ENCODE results near the gene CERS3. TPM values are rescaled to one million over a fixed set of nuclear protein-coding genes. Genes with fewer than 3 reads are reported as not detected.

Gene CERS3
- total RNA-seq, 1 experiment from 2014 or later = 0.11 TPM

- H3K4me1 ChIP-seq (ENCODE audit: insufficient read depth, low read length) = no peaks in the 10 kb centered on the region
- intact Hi-C loops (cut with micrococcal nuclease) = no loop called here
- no peaks in the 10 kb centered on the region for H3K9me2 ChIP-seq (replicated peaks; ENCODE audit: low read length)
- BruUV-seq (replicated peaks) = no TSS peak
- H3K79me2 ChIP-seq (ENCODE audit: low read length) = no peaks in the 10 kb centered on the region
- no peaks in the 10 kb centered on the region; the same call in 1 of the 2 replicates for H3K36me3 ChIP-seq (ENCODE audit: low read depth, low read length)
- no peak overlapping the region for H2AFZ ChIP-seq (ENCODE audit: low read length)
- H3K27ac ChIP-seq (ENCODE audit: low read length) = no peak overlapping the region
- no peak overlapping the region for H3K4me2 ChIP-seq (ENCODE audit: low read length)
- no peaks in the 10 kb centered on the region for H4K20me1 ChIP-seq (ENCODE audit: low read length)
- H3K27me3 ChIP-seq (ENCODE audit: low read length) = no peaks in the 10 kb centered on the region; the same call in 1 of the 2 replicates
- no peaks in the 10 kb centered on the region for H3F3A ChIP-seq (ENCODE audit: low read length, unreplicated experiment)
- ChIA-PET POLR2A (ENCODE audit: unreplicated experiment) (no interaction called here), CTCF (no interaction called here)
- no peak overlapping the region for H3K4me3 ChIP-seq (ENCODE audit: low read length)
- H3K9ac ChIP-seq (ENCODE audit: low read length) = no peak overlapping the region
- H3K9me3 ChIP-seq (ENCODE audit: low read length) = peaks cover 20% of the 10 kb centered on the region
- ATAC-seq (no peak), DNase-seq (no peak)
- TF ChIP-seq EZH2phosphoT487 (IDR thresholded peaks at IDR 0.05; ENCODE audit: borderline replicate concordance, low read length) (no peak), CTCF (conservative IDR thresholded peaks at IDR 0.05; ENCODE audit: low read depth, low read length) (no peak), EZH2 (IDR thresholded peaks at IDR 0.05; ENCODE audit: low read length, unreplicated experiment) (no peak)
Observed at GRCh38 chr15:100461049-100461448, 67.7 kb downstream of the CERS3 start.

GRCh38 chr15:100457201-100457600 is 71.5 kb downstream of the CERS3 start:
- Histone ChIP-seq H3K36me3 (ENCODE audit: low read depth, low read length) (no peaks in the 10 kb centered on the region; the same call in 1 of the 2 replicates), H3F3A (ENCODE audit: low read length, unreplicated experiment) (no peaks in the 10 kb centered on the region), H2AFZ (ENCODE audit: low read length) (no peak overlapping the region), H3K9ac (ENCODE audit: low read length) (no peak overlapping the region), H3K27me3 (ENCODE audit: low read length) (no peaks in the 10 kb centered on the region; the same call in 1 of the 2 replicates), H3K27ac (ENCODE audit: low read length) (no peak overlapping the region), H3K79me2 (ENCODE audit: low read length) (no peaks in the 10 kb centered on the region), H3K9me2 (replicated peaks; ENCODE audit: low read length) (no peaks in the 10 kb centered on the region), H3K4me1 (ENCODE audit: insufficient read depth, low read length) (no peaks in the 10 kb centered on the region), H4K20me1 (ENCODE audit: low read length) (no peaks in the 10 kb centered on the region), H3K9me3 (ENCODE audit: low read length) (peaks cover 20% of the 10 kb centered on the region), H3K4me3 (ENCODE audit: low read length) (no peak overlapping the region), H3K4me2 (ENCODE audit: low read length) (no peak overlapping the region)
- BruUV-seq (replicated peaks) = no TSS peak
- TF ChIP-seq EZH2phosphoT487 (IDR thresholded peaks at IDR 0.05; ENCODE audit: borderline replicate concordance, low read length) (no peak), CTCF (conservative IDR thresholded peaks at IDR 0.05; ENCODE audit: low read depth, low read length) (no peak), EZH2 (IDR thresholded peaks at IDR 0.05; ENCODE audit: low read length, unreplicated experiment) (no peak)
- ChIA-PET CTCF (no interaction called here), POLR2A (ENCODE audit: unreplicated experiment) (no interaction called here)
- intact Hi-C loops (cut with micrococcal nuclease) = no loop called here
- ATAC-seq (no peak), DNase-seq (no peak)

GRCh38 chr15:100454148-100454547 is 74.6 kb downstream of the CERS3 start:
- Histone ChIP-seq H3F3A (ENCODE audit: low read length, unreplicated experiment) (no peaks in the 10 kb centered on the region), H3K9me2 (replicated peaks; ENCODE audit: low read length) (no peaks in the 10 kb centered on the region), H3K79me2 (ENCODE audit: low read length) (no peaks in the 10 kb centered on the region), H3K4me3 (ENCODE audit: low read length) (no peak overlapping the region), H4K20me1 (ENCODE audit: low read length) (no peaks in the 10 kb centered on the region), H3K36me3 (ENCODE audit: low read depth, low read length) (no peaks in the 10 kb centered on the region; the same call in 1 of the 2 replicates), H3K9me3 (ENCODE audit: low read length) (peaks cover 20% of the 10 kb centered on the region), H3K27ac (ENCODE audit: low read length) (no peak overlapping the region), H3K27me3 (ENCODE audit: low read length) (no peaks in the 10 kb centered on the region), H3K4me1 (ENCODE audit: insufficient read depth, low read length) (no peaks in the 10 kb centered on the region), H3K4me2 (ENCODE audit: low read length) (no peak overlapping the region), H3K9ac (ENCODE audit: low read length) (no peak overlapping the region), H2AFZ (ENCODE audit: low read length) (no peak overlapping the region)
- ChIA-PET CTCF (no interaction called here), POLR2A (ENCODE audit: unreplicated experiment) (no interaction called here)
- intact Hi-C loops (cut with micrococcal nuclease) = no loop called here
- BruUV-seq (replicated peaks) = no TSS peak
- TF ChIP-seq EZH2phosphoT487 (IDR thresholded peaks at IDR 0.05; ENCODE audit: borderline replicate concordance, low read length) (no peak), EZH2 (IDR thresholded peaks at IDR 0.05; ENCODE audit: low read length, unreplicated experiment) (no peak), CTCF (conservative IDR thresholded peaks at IDR 0.05; ENCODE audit: low read depth, low read length) (no peak)
- DNase-seq = no peak
- ATAC-seq = no peak

All from PC-3 (cell line).